Midbrain (tissue), 1 donor: ENCODE results near the gene CEACAM16.
A peak's percentile ranks its signal among the peaks of the same experiment; 100 is the strongest.
"Not testable (repeated sequence)": the region's sequence is repeated elsewhere in the genome, so short reads cannot be mapped to it uniquely, and the experiment has no call there.

Source experiments
- DNase-seq: peaks from one replicate; lab custom pipeline; 2025; lab: John Stamatoyannopoulos, UW

The CEACAM16 gene

GRCh38 chr19:44698492-44699201 lies at the start of gene CEACAM16:
Gene CEACAM16 (plus strand): TSS chr19:44699151. CDS start chr19:44701457, 2,306 bp downstream.
- DNase-seq, result no peak

- DNase-seq, result no peak
These were observed 49.3 kb upstream of the CEACAM16 start for GRCh38 chr19:44649578-44650145.

GRCh38 chr19:44653343-44653742 lies 45.6 kb upstream of the CEACAM16 start:
- DNase-seq, result no peak

GRCh38 chr19:44653977-44654774 lies 44.8 kb upstream of the CEACAM16 start:
- peak; percentile 10 for DNase-seq

- peak; percentile 8 for DNase-seq
These were observed 41.6 kb upstream of the CEACAM16 start for GRCh38 chr19:44657211-44657921.

- DNase-seq, result no peak
These were observed 40.8 kb upstream of the CEACAM16 start for GRCh38 chr19:44658069-44658733.

GRCh38 chr19:44660081-44660480 lies 38.9 kb upstream of the CEACAM16 start:
- no peak for DNase-seq

- no peak for DNase-seq
These were observed 37.7 kb upstream of the CEACAM16 start for GRCh38 chr19:44661205-44661604.

GRCh38 chr19:44661904-44662303 lies 37.0 kb upstream of the CEACAM16 start:
- DNase-seq, result no peak

- DNase-seq, result no peak
These were observed 36.1 kb upstream of the CEACAM16 start for GRCh38 chr19:44662691-44663385.

- DNase-seq, result no peak
These were observed 35.0 kb upstream of the CEACAM16 start for GRCh38 chr19:44663996-44664395.

- no peak for DNase-seq
These were observed 34.0 kb upstream of the CEACAM16 start for GRCh38 chr19:44664976-44665375.

- DNase-seq, result no peak
These were observed 31.9 kb upstream of the CEACAM16 start for GRCh38 chr19:44666852-44667556.

GRCh38 chr19:44668985-44669764 lies 29.8 kb upstream of the CEACAM16 start:
- DNase-seq, result no peak

- DNase-seq, result not testable (repeated sequence)
These were observed 28.9 kb upstream of the CEACAM16 start for GRCh38 chr19:44670027-44670426.

GRCh38 chr19:44671400-44671799 lies 27.6 kb upstream of the CEACAM16 start, which contains the start of gene CEACAM19:
Gene CEACAM19 (plus strand): TSS chr19:44671482. CDS start chr19:44671932, 450 bp downstream.
- no peak for DNase-seq

- no peak for DNase-seq
These were observed 26.7 kb upstream of the CEACAM16 start for GRCh38 chr19:44672226-44672625.

- DNase-seq, result no peak
These were observed 25.4 kb upstream of the CEACAM16 start for GRCh38 chr19:44673510-44673909.

GRCh38 chr19:44675521-44675920 lies 23.4 kb upstream of the CEACAM16 start:
- no peak for DNase-seq
